Subcutaneous adipose tissue (tissue), 4 donors: ENCODE data around the gene MSI1. TPM values are rescaled to one million over a fixed set of nuclear protein-coding genes. Genes with fewer than 3 reads are reported as not detected.

Experiments used
- total RNA-seq, 4 donors: library from RNA; depleted of rRNA; stranded (reverse); fragments of >200 nt; gene quantifications; one replicate each; pipeline ENCODE4 v1.1.0, GENCODE V29; 2016
- TF ChIP-seq, protein P1 (sequence below): fragments of 450-650 bp; IDR thresholded peaks from one replicate; pipeline ENCODE4 v1.5.1; 2016; ENCODE audit warnings: low read depth, mild to moderate bottlenecking, control low read depth, antibody characterized with exemption, moderate library complexity

Gene MSI1
- total RNA-seq, 4 donors from 2014 or later: not detected

DNA sequence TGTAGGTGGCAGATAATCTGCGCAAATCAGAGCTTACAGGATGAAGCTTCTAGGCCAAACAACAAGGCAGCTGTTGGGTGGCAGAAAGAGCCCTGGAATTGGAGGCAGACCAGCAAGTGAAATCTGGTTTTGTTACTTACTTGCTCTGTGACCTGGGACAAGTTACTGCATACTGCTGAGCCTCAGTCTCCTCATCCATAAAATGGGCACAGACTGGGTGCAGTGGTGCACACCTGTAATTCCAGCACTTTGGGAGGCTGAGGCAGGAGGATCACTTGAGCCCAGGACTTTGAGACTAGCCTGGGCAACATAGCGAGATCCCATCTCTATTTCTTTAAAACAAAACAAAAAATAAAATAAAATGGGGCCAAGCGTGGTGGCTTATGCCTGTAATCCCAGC lies 37.6 kb upstream of the MSI1 start:
- TF ChIP-seq, protein P1, sequence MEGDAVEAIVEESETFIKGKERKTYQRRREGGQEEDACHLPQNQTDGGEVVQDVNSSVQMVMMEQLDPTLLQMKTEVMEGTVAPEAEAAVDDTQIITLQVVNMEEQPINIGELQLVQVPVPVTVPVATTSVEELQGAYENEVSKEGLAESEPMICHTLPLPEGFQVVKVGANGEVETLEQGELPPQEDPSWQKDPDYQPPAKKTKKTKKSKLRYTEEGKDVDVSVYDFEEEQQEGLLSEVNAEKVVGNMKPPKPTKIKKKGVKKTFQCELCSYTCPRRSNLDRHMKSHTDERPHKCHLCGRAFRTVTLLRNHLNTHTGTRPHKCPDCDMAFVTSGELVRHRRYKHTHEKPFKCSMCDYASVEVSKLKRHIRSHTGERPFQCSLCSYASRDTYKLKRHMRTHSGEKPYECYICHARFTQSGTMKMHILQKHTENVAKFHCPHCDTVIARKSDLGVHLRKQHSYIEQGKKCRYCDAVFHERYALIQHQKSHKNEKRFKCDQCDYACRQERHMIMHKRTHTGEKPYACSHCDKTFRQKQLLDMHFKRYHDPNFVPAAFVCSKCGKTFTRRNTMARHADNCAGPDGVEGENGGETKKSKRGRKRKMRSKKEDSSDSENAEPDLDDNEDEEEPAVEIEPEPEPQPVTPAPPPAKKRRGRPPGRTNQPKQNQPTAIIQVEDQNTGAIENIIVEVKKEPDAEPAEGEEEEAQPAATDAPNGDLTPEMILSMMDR: no peak

DNA sequence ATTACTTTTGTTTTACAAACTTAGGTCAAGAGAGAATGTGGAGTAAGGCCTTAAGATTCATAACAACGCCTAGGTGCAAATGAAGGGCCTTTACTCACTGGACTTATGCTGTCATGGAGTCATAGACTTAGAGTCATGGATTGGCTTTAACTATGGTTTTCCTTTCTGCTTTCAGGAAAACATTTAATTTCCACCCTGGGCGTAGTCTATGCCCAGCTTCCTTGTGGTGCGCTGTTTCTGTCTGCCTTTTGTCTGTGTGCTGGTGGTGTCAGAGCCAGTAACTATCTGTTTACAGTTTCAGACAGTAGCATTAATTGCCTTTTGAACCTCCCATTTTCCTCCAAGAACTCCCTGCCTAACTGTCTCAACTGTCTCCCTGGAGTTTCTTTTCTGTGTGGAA lies 37.1 kb upstream of the MSI1 start:
- TF ChIP-seq, protein P1: no peak

DNA sequence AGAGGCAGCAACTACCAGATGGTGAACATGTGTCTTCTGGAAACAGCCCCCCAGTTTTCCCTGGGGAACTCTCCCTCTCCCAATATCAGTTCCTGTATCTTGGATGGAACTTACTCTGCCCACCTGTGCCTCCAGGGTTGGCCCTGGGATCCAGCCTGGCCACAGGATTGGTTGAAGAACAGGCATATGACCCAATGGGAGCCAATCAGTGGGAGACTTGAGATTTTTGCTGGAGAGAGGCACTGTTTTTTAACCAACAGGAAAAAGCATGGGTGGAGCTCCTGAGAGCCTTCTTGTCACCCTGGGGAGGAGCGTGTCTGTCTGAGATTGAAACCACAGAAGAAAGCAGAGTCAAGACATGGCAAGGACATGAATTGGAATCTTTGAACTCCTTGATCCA lies 35.3 kb upstream of the MSI1 start:
- TF ChIP-seq, protein P1: no peak

DNA sequence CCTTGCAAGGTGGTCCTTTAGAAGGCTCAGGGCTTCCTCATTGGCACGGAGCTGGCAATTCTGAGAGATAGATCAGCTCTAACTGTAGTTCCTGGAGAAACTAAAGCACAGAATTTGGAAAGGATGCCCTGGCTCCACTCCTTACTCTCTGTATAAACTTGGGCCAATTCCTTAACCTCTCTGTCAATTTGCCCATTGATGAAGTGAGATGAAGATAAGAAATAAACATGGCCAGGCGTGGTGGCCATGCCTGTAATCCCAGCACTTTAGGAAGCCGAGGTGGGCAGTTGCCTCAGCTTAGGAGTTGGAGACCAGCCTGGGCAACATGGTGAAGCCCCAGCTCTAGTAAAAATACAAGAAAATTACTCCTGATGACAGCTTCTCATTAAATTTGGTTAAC lies 34.9 kb upstream of the MSI1 start:
- TF ChIP-seq, protein P1: no peak

DNA sequence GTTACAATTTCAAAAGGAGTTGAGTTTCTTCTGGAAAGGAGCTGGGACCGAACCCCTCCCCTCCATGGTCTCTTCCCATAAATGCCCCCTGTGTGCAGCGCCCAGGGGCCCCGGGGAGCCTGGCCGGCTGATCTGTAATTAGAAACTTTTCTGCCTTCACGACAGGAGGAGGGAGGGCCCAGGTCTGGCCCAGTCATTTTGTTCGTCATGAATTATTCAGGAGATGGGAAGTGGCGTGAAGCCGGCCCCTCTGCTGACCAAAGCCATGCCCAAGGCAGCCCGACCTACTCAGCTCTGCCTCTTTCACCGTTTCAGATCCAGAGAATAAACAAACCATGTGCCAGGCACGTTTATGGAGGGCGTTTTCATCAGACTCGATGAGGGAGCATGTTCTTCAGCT lies 33.3 kb upstream of the MSI1 start:
- TF ChIP-seq, protein P1: no peak

DNA sequence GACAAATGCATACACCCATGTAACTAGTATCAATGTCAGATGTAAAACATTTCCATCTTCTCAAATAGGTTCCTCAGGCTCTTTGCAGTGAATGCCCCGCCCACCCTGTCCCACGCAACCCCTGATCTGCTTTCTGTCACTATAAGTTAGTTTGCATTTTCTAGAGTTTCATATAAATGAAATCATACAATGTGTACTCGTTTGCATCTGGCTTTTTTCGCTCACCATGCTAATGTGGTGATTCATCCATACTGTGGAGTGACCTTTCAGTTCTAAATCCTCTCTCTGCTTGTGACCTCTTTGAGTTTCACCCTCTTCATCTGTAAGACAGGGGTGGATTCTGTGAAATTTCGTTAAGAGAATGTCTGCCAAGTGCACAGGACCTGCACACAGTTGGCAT lies 30.6 kb upstream of the MSI1 start:
- TF ChIP-seq, protein P1: no peak

DNA sequence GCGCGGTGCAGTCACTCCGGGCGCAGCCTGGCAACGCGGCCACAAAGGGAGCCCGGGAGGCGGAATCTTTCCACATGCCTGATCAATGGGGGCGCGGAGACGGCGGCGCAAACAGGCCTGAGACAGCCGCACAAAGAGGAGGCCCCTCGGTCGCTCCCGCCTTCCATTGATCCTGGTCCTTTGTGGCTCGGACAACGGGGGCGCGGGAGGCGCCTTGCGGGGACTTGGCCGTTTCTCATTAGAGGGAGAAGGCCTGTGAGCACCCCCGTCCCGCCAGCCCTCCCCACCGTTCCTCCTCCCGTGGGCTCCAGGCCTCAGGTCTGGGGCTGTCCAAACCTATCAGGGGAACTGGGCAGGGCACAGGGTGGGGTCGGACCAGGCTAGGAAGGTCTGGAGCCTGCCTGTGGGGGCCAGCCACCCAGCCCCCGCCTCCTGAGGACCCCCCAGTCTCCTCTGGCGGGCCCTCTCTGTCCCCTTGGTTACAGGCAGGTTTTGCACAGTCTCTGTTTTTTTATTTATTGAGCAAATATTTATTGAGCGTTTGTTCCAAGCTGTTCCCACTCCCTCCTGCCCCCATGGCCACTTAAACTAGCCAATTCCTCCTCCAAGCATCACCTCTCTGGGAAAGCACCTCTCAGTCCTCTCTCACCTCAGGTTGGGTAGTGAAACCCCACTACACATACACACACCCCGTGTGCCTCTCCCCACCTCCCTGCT lies 29.0 kb upstream of the MSI1 start:
- TF ChIP-seq, protein P1: no peak
